22Rv1 (cell line): ENCODE data around the gene TUBGCP2.

Experiments used
- ZFX ChIP-seq: fragments of 450-650 bp; IDR thresholded peaks from 2 replicates; pipeline ENCODE4 v1.6.1; 2017; ENCODE audit warnings: antibody characterized with exemption, borderline replicate concordance
- TF ChIP-seq, protein P1 (sequence below): fragments of 450-650 bp; IDR thresholded peaks from 2 replicates; pipeline ENCODE4 v1.5.1; 2017; ENCODE audit warnings: mild to moderate bottlenecking

DNA sequence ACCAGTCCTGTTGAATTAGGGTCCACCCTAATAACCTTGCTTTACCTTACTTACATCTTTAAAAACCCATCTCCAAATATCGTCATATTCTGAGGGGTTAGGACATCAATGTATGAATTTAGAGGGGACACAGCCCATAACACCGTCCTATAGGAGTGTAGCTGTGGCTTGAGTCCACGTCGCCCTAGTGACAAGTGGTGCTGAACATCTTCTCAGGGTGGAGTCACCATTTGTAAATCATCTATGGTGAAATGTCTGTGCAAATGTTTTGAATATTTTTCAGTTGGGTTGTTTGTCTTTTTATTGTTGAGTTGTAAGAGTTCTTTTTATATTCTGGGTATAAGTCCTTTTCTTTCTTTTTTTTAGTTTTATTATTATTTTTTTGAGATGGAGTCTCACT is 33.3 kb upstream of the TUBGCP2 start:
- TF ChIP-seq, protein P1, sequence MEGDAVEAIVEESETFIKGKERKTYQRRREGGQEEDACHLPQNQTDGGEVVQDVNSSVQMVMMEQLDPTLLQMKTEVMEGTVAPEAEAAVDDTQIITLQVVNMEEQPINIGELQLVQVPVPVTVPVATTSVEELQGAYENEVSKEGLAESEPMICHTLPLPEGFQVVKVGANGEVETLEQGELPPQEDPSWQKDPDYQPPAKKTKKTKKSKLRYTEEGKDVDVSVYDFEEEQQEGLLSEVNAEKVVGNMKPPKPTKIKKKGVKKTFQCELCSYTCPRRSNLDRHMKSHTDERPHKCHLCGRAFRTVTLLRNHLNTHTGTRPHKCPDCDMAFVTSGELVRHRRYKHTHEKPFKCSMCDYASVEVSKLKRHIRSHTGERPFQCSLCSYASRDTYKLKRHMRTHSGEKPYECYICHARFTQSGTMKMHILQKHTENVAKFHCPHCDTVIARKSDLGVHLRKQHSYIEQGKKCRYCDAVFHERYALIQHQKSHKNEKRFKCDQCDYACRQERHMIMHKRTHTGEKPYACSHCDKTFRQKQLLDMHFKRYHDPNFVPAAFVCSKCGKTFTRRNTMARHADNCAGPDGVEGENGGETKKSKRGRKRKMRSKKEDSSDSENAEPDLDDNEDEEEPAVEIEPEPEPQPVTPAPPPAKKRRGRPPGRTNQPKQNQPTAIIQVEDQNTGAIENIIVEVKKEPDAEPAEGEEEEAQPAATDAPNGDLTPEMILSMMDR = no peak
- no peak for TF ChIP-seq ZFX
